Kidney (tissue), 14 donors: Measurements from ENCODE around the gene SLC43A3. TPM values are rescaled to one million over a fixed set of nuclear protein-coding genes. Genes with fewer than 3 reads are reported as not detected.

Experiments
- DNase-seq, 5 donors: peaks; one replicate each; pipeline ENCODE4 v3.0.0-alpha.2; 2013 to 2020
- FAIRE-seq: peaks from 2 replicates; lab custom pipeline; 2012; peaks lifted over from hg19 to GRCh38; lab: Jason Lieb, UNC
- H3K27ac ChIP-seq, 2 donors: one replicate each; pipeline ENCODE4 v1.7.0; 2013; ENCODE audit warnings: low read depth in 2 of 2, low read length in 2 of 2, inconsistent platforms in 1 of 2
- H3K27me3 ChIP-seq: one replicate; pipeline ENCODE4 v1.7.1; 2013; ENCODE audit warnings: low read length, inconsistent platforms; ENCODE audit not compliant: control insufficient read depth, insufficient read depth
- H3K36me3 ChIP-seq, 3 donors: one replicate each; pipeline versions ENCODE4 v1.7.0 to v1.7.1; 2013; ENCODE audit warnings: low read length in 3 of 3, control low read depth in 1 of 3, inconsistent platforms in 1 of 3; ENCODE audit not compliant: insufficient read depth in 3 of 3, control insufficient read depth in 2 of 3
- H3K4me1 ChIP-seq, 3 donors: one replicate each; pipeline versions ENCODE4 v1.7.0 to v1.7.1; 2013; ENCODE audit warnings: low read length in 3 of 3, inconsistent platforms in 1 of 3, low read depth in 1 of 3; ENCODE audit not compliant: control insufficient read depth in 2 of 3, insufficient read depth in 2 of 3
- H3K4me3 ChIP-seq, 3 donors: one replicate each; pipeline versions ENCODE4 v1.7.0 to v1.8.1; 2013; ENCODE audit warnings: low read length in 3 of 3, control low read depth in 1 of 3, inconsistent platforms in 1 of 3
- H3K9ac ChIP-seq, 3 donors: one replicate each; pipeline versions ENCODE4 v1.7.0 to v1.7.1; 2013; ENCODE audit warnings: low read length in 3 of 3, control low read depth in 1 of 3, inconsistent platforms in 1 of 3
- H3K9me3 ChIP-seq, 3 donors: one replicate each; pipeline versions ENCODE4 v1.7.0 to v1.7.1; 2013; ENCODE audit warnings: low read length in 3 of 3, control low read depth in 1 of 3, inconsistent platforms in 1 of 3; ENCODE audit not compliant: control insufficient read depth in 2 of 3, insufficient read depth in 1 of 3
- intact Hi-C: fragments of 100-400 bp; cut with DNase I; formaldehyde crosslinking; loops from one replicate; pipeline ENCODE4 v1.11.1; 2022
- polyA plus RNA-seq: library from polyadenylated mRNA; stranded (reverse); fragments of 350-450 nt; fragmentation: Illumina TruSeq; extraction: RNeasy Lipid Tissue Mini Kit (QIAGEN cat#74804); gene quantifications from one replicate; pipeline ENCODE4 v1.2.3, GENCODE V29; 2014; ENCODE audit warnings: low read depth, low replicate concordance; ENCODE audit not compliant: insufficient read depth
- total RNA-seq: library from RNA; stranded (reverse); fragmentation: NEBNext Ultra II Directional; extraction: Animal tissue kit (Norgen Biotek cat#: 25700); gene quantifications from one replicate; pipeline ENCODE4 v1.2.1, GENCODE V29; 2021
- TF ChIP-seq, protein P1 (sequence below): IDR thresholded peaks from 3 replicates; pipeline ENCODE4 v1.5.1; 2012; ENCODE audit warnings: mild to moderate bottlenecking, moderate library complexity, borderline replicate concordance; ENCODE audit not compliant: insufficient read depth; ENCODE audit errors: extremely low read depth
- donor health status: control.
- donor health status: control.
- donor health status: control.
- donor health status: control.
- donor health status: control.
- donor health status: DM: yes; HTN: yes; CAD: no.
- donor health status: Normal renal cell carcinoma (clear cell type).

The SLC43A3 gene
- total and polyA plus RNA-seq, 2 donors from 2014 or later: 6.0 to 39.8 TPM

GRCh38 chr11:57475191-57475590 is 48.3 kb upstream of the SLC43A3 start:
- Histone ChIP-seq H3K27me3 (peaks cover 9% of the 10 kb centered on the region), H3K27ac (no peak overlapping the region), H3K9me3 (no peaks in the 10 kb centered on the region), H3K4me1 (peaks cover 0 to 10% (median 4%) of the 10 kb centered on the region in 3 donors), H3K4me3 (no peak overlapping the region), H3K36me3 (no peaks in the 10 kb centered on the region), H3K9ac (no peak overlapping the region)
- FAIRE-seq (no peak), DNase-seq (no peak)
- intact Hi-C loops: no loop called here
- TF ChIP-seq, protein P1, sequence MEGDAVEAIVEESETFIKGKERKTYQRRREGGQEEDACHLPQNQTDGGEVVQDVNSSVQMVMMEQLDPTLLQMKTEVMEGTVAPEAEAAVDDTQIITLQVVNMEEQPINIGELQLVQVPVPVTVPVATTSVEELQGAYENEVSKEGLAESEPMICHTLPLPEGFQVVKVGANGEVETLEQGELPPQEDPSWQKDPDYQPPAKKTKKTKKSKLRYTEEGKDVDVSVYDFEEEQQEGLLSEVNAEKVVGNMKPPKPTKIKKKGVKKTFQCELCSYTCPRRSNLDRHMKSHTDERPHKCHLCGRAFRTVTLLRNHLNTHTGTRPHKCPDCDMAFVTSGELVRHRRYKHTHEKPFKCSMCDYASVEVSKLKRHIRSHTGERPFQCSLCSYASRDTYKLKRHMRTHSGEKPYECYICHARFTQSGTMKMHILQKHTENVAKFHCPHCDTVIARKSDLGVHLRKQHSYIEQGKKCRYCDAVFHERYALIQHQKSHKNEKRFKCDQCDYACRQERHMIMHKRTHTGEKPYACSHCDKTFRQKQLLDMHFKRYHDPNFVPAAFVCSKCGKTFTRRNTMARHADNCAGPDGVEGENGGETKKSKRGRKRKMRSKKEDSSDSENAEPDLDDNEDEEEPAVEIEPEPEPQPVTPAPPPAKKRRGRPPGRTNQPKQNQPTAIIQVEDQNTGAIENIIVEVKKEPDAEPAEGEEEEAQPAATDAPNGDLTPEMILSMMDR: no peak

DNA sequence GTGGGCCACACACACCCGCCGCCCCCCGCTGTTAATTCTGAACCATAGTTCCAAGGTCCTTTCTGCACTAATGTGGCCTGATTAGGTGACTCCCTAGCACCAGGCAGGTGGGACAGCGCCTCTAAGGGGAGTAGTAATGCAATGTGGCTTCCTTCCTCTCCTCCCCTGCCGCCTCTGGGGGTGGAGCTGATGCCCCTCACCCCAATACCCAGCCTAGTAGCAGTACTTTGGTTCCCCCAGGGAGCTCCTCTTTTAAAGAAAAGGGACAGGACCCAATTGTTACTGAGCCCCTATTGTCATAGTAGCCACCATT is 47.8 kb upstream of the SLC43A3 start:
- Histone ChIP-seq H3K4me3 (no peak overlapping the region), H3K4me1 (peaks cover 0 to 10% (median 4%) of the 10 kb centered on the region in 3 donors), H3K9me3 (no peaks in the 10 kb centered on the region), H3K9ac (no peak overlapping the region), H3K36me3 (no peaks in the 10 kb centered on the region), H3K27ac (no peak overlapping the region), H3K27me3 (peaks cover 9% of the 10 kb centered on the region)
- no peak for DNase-seq
- intact Hi-C loops: no loop called here
- TF ChIP-seq, protein P1: no peak
- FAIRE-seq: no peak

DNA sequence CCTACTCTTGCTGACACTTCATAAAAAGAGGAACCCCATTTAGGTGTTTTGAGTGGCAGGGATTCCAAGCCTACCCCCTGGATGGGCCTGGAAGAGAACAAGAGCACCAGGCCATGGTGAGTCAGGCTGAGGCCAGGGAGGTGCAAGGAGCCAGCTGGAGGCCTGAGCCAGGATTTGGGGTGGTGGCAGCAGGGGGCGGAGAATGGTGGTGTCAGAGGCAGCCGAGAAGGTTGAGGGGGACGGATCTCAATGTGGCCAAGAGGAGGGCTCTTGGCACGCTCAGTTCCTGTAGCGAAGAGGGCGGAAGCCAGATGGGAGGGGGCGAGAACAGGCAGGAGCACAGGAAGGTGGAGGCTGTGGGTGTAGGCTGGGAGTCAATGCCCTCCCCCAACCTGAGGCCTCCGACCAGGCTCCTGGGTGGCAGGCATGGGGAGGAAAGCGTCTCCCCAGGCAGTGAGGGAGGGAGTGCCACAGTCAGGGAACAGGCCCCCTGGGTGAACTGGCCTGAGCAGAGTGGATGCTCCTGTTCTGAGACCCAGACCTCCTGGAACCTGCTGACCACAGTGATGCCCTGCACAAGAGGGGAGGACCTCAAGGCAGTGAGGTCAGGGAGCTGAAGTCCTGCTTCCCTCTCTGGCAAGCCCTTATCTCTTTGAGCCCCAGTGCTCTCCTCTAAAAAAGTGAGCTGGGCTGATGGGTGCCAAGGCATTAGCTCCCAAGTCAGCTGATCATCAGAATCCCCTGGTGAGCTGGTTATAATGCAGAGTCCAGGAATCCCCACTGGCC is 47.3 kb upstream of the SLC43A3 start:
- no peaks in the 10 kb centered on the region for H3K9me3 ChIP-seq
- peaks cover 9% of the 10 kb centered on the region for H3K27me3 ChIP-seq
- intact Hi-C loops: no loop called here
- no peak overlapping the region for H3K4me3 ChIP-seq
- TF ChIP-seq, protein P1: no peak
- H3K4me1 ChIP-seq: peaks cover 0 to 10% (median 4%) of the 10 kb centered on the region in 3 donors
- FAIRE-seq: no peak
- H3K9ac ChIP-seq: no peak overlapping the region
- DNase-seq: no peak
- H3K27ac ChIP-seq: no peak overlapping the region
- no peaks in the 10 kb centered on the region for H3K36me3 ChIP-seq
